Fibroblast of lung (primary cell): ENCODE data around the gene SPAG5. TPM values are rescaled to one million over a fixed set of nuclear protein-coding genes. Genes with fewer than 3 reads are reported as not detected.
A peak's percentile ranks its signal among the peaks of the same experiment; 100 is the strongest.

Source experiments
- DNase-seq, 2 donors: peaks; one replicate each; pipeline versions ENCODE4 v3.0.0 to v3.0.0-alpha.2; 2010; ENCODE audit warnings: low read depth in 2 of 2
- H2AFZ ChIP-seq: 2 replicates; pipeline ENCODE4 v1.5.1; 2012; ENCODE audit warnings: low read length, control low read depth, inconsistent platforms
- H3K27ac ChIP-seq: 2 replicates; pipeline ENCODE4 v1.5.1; 2011; ENCODE audit warnings: low read length, control low read depth; ENCODE audit not compliant: insufficient read depth
- H3K27me3 ChIP-seq: 2 replicates; pipeline ENCODE4 v1.5.1; 2011; ENCODE audit warnings: mild to moderate bottlenecking, low read length; ENCODE audit not compliant: control insufficient read depth, insufficient read depth
- H3K36me3 ChIP-seq: 2 replicates; pipeline ENCODE4 v1.5.1; 2011; ENCODE audit warnings: low read length; ENCODE audit not compliant: control insufficient read depth, insufficient read depth
- H3K4me1 ChIP-seq: 2 replicates; pipeline ENCODE4 v1.5.1; 2011; ENCODE audit warnings: low read length; ENCODE audit not compliant: control insufficient read depth, insufficient read depth; ENCODE audit errors: extremely low read depth
- H3K4me2 ChIP-seq: 2 replicates; pipeline ENCODE4 v1.5.1; 2011; ENCODE audit warnings: low read length, control low read depth; ENCODE audit not compliant: insufficient read depth; ENCODE audit errors: extremely low read depth
- H3K4me3 ChIP-seq, 4 experiments: fragments of 200-600 bp in 1 of 4; sonication (generic) in 1 of 4; replicated peaks in 1 of 4; 2 replicates each; pipeline ENCODE4 v1.5.1; 2011 to 2016; ENCODE audit warnings: low read length in 4 of 4, low read depth in 3 of 4, mild to moderate bottlenecking in 3 of 4, control low read depth in 2 of 4, inconsistent platforms in 1 of 4, mixed read lengths in 1 of 4; ENCODE audit not compliant: insufficient read depth in 1 of 4; ENCODE audit errors: control extremely low read depth in 1 of 4
- H3K79me2 ChIP-seq: 2 replicates; pipeline ENCODE4 v1.5.1; 2012; ENCODE audit warnings: mild to moderate bottlenecking, low read length, inconsistent platforms; ENCODE audit not compliant: control insufficient read depth, insufficient read depth
- H3K9ac ChIP-seq: 2 replicates; pipeline ENCODE4 v1.5.1; 2011; ENCODE audit warnings: mild to moderate bottlenecking, low read length, control low read depth; ENCODE audit not compliant: insufficient read depth
- H3K9me3 ChIP-seq: 2 replicates; pipeline ENCODE4 v1.5.1; 2012; ENCODE audit warnings: low read depth, low read length; ENCODE audit not compliant: control insufficient read depth, insufficient read depth
- H4K20me1 ChIP-seq: 2 replicates; pipeline ENCODE4 v1.5.1; 2011; ENCODE audit warnings: low read length; ENCODE audit not compliant: control insufficient read depth, insufficient read depth; ENCODE audit errors: extremely low read depth
- EZH2 ChIP-seq: IDR thresholded peaks from 2 replicates; pipeline ENCODE4 v1.5.1; 2012; ENCODE audit warnings: low read length, control low read depth, mild to moderate bottlenecking; ENCODE audit errors: missing control alignments
- polyA plus RNA-seq, 2 donors: library from polyadenylated mRNA; depleted of rRNA in 1 of 2; stranded (reverse) in 1 of 2; unstranded in 1 of 2; fragments of >200 nt; gene quantifications; 2 replicates each; pipeline ENCODE4 v1.2.1, GENCODE V29; 2011 to 2012; ENCODE audit warnings: missing spikeins in 1 of 2
- total RNA-seq: library from RNA; depleted of rRNA; stranded (reverse); fragments of >200 nt; gene quantifications from 2 replicates; pipeline ENCODE4 v1.2.1, GENCODE V29; 2014
- TF ChIP-seq, protein P1 (sequence below), 2 donors: IDR thresholded peaks in 1 of 2; conservative IDR thresholded peaks in 1 of 2; 1 replicate in 1 of 2; 2 replicates in 1 of 2; pipeline ENCODE4 v1.5.1; 2011 to 2012; ENCODE audit warnings: low read length in 2 of 2, control low read depth in 1 of 2, inconsistent platforms in 1 of 2, low read depth in 1 of 2, mild to moderate bottlenecking in 1 of 2

Gene SPAG5
- total and polyA plus RNA-seq, 2 donors (not counting 1 experiment from before 2014, with no cell fraction given) = 12.0 to 13.7 TPM

DNA sequence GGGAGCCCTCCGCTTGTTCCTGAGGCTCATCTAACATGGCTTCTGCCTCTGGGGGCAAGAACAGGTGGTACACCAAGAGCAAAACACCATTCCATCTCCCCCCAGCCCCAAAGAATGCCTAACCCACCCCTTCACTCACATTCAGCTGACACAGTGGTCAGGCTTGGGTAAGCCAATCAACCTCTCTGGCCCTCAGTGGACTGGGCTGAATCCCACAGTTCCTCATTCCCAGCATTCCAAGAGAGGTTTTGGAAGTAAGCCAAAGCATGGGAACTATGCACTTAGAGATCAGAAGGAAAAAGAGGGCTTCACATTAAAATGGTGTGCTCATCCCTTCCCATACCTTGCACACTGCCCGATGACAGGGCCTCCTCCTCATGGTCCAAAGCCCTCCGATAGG, 35.4 kb downstream of the SPAG5 start:
- Histone ChIP-seq H3K4me3 (no peak overlapping the region), H3K27ac (no peak overlapping the region), H2AFZ (no peak overlapping the region), H3K27me3 (no peaks in the 10 kb centered on the region), H3K9me3 (no peaks in the 10 kb centered on the region), H3K9ac (no peak overlapping the region), H4K20me1 (no peaks in the 10 kb centered on the region), H3K36me3 (peaks cover 9% of the 10 kb centered on the region), H3K79me2 (no peaks in the 10 kb centered on the region), H3K4me2 (no peak overlapping the region), H3K4me1 (peaks cover 7% of the 10 kb centered on the region)
- no peak for TF ChIP-seq EZH2
- TF ChIP-seq, protein P1, sequence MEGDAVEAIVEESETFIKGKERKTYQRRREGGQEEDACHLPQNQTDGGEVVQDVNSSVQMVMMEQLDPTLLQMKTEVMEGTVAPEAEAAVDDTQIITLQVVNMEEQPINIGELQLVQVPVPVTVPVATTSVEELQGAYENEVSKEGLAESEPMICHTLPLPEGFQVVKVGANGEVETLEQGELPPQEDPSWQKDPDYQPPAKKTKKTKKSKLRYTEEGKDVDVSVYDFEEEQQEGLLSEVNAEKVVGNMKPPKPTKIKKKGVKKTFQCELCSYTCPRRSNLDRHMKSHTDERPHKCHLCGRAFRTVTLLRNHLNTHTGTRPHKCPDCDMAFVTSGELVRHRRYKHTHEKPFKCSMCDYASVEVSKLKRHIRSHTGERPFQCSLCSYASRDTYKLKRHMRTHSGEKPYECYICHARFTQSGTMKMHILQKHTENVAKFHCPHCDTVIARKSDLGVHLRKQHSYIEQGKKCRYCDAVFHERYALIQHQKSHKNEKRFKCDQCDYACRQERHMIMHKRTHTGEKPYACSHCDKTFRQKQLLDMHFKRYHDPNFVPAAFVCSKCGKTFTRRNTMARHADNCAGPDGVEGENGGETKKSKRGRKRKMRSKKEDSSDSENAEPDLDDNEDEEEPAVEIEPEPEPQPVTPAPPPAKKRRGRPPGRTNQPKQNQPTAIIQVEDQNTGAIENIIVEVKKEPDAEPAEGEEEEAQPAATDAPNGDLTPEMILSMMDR (conservative IDR thresholded peaks at IDR 0.05 in 1 of 2, IDR thresholded peaks at IDR 0.05 in 1 of 2; ENCODE audit: low read depth in 1 of 2, low read length in 2 of 2) = no peak
- DNase-seq = peak; percentile 24 to 69

DNA sequence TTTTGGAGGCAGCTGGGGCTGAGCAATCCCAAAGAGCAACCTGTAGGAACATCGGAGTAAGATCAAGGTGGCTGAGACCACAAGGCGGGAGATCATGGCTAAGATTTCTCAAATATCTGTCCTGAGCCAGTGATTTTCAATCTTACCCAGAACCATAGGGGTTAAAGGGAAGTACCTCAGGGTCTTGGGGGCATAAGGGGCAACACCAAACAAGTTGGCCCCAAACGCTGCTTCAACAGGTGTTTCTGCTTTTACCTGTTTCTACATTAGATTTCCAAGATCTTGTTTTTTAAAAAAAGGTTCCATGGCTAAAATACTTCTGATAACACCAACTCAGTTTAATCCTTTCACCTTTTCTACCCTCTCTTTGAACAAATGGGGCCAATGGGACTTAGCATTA, 43.8 kb downstream of the SPAG5 start:
- Histone ChIP-seq H3K4me2 (no peak overlapping the region), H3K4me1 (peaks cover 3% of the 10 kb centered on the region), H3K9me3 (no peaks in the 10 kb centered on the region), H3K27ac (no peak overlapping the region), H4K20me1 (no peaks in the 10 kb centered on the region), H3K4me3 (no peak overlapping the region), H3K27me3 (no peaks in the 10 kb centered on the region), H3K9ac (no peak overlapping the region), H3K36me3 (peaks cover 19% of the 10 kb centered on the region), H3K79me2 (no peaks in the 10 kb centered on the region), H2AFZ (no peak overlapping the region)
- TF ChIP-seq, protein P1 (conservative IDR thresholded peaks at IDR 0.05 in 1 of 2, IDR thresholded peaks at IDR 0.05 in 1 of 2; ENCODE audit: low read depth in 1 of 2, low read length in 2 of 2) = no peak
- TF ChIP-seq EZH2 = no peak
- no peak for DNase-seq

DNA sequence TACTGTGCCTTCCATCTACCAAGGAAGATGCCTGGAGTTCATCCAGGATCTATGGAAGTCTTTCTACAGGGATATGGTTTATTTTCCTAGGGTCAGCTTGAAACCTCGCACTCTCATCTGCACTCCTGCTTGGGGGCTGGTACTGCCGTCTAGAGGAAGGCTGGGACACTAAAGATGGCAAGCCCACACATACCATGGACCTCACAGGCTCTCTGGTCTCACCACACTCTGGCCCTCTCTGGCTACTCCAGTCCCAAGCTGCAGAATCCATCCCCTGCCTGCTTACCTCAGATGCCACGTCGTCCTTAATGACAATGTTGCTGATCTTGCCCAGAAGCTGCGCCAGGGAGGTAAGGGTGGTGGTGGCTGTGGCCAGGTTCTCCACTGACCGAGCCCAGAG, 44.3 kb downstream of the SPAG5 start:
- DNase-seq = no peak
- peaks cover 3% of the 10 kb centered on the region for H3K4me1 ChIP-seq
- no peak overlapping the region for H3K27ac ChIP-seq
- H3K9me3 ChIP-seq = no peaks in the 10 kb centered on the region
- H4K20me1 ChIP-seq = no peaks in the 10 kb centered on the region
- no peaks in the 10 kb centered on the region for H3K27me3 ChIP-seq
- H3K36me3 ChIP-seq = peaks cover 15% of the 10 kb centered on the region
- TF ChIP-seq EZH2 = no peak
- TF ChIP-seq, protein P1 (conservative IDR thresholded peaks at IDR 0.05 in 1 of 2, IDR thresholded peaks at IDR 0.05 in 1 of 2; ENCODE audit: low read depth in 1 of 2, low read length in 2 of 2) = peak in 1 of 2 donors; percentile 40
- H3K4me3 ChIP-seq = no peak overlapping the region
- no peak overlapping the region for H3K4me2 ChIP-seq
- no peak overlapping the region for H3K9ac ChIP-seq
- H2AFZ ChIP-seq = no peak overlapping the region
- no peaks in the 10 kb centered on the region for H3K79me2 ChIP-seq
